ENCODE data around the gene MAST4. TPM values are rescaled to one million over a fixed set of nuclear protein-coding genes. Genes with fewer than 3 reads are reported as not detected.

MAST4 gene
- total and polyA plus RNA-seq, 2 of the 4 experiments (the other 2 are of a cell fraction): 4.8 to 6.8 TPM

DNA sequence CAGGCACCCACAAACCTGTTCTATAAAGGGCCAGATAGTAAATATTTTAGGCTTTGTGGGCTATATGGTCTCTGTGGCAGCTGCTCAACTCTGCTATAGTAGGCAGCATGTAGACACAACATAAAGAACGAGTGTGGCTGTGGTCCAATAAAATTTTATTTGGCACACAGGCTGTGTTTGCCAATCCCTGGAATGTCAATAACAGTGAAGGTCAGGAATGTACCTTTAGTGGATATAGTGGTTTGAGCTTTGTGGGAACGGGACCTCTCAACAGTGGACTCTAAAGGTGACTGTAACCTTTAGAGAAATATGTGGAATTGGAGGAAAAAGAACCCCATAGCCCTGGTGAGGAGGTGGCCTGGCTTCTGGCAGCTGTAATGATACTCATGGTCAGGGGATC is 145.2 kb downstream of the MAST4 start:
- no peak overlapping the region for H3K9ac ChIP-seq (ENCODE audit: low read depth, low read length)
- no peak overlapping the region for H3K23ac ChIP-seq (ENCODE audit: low read depth, low read length)
- no peak overlapping the region for H3K4me3 ChIP-seq (ENCODE audit: insufficient read depth, low read depth, low read length)
- no peak overlapping the region for H2BK20ac ChIP-seq (ENCODE audit: low read depth, low read length)
- H4K20me1 ChIP-seq (ENCODE audit: insufficient read depth, low read length): no peaks in the 10 kb centered on the region
- no peak overlapping the region for H3K14ac ChIP-seq (replicated peaks; ENCODE audit: low read depth, low read length)
- H2BK5ac ChIP-seq (ENCODE audit: low read depth, low read length, poor library complexity, severe bottlenecking): no peak overlapping the region
- no peaks in the 10 kb centered on the region for H3K9me3 ChIP-seq (ENCODE audit: control insufficient read depth, insufficient read depth, low read length)
- H3K9me1 ChIP-seq (ENCODE audit: insufficient read depth, low read length): no peaks in the 10 kb centered on the region
- no peak overlapping the region for H2AK5ac ChIP-seq (ENCODE audit: low read depth, low read length)
- no TSS peak for BruUV-seq (replicated peaks)
- no peaks in the 10 kb centered on the region for H3K27me3 ChIP-seq (ENCODE audit: control insufficient read depth, insufficient read depth, low read length)
- H2BK120ac ChIP-seq (ENCODE audit: low read depth, low read length): no peak overlapping the region
- POLR2A ChIA-PET (ENCODE audit: unreplicated experiment): no interaction called here
- H3K79me1 ChIP-seq (ENCODE audit: low read depth in 1 of 2, low read length in 2 of 2): no peaks in the 10 kb centered on the region
- H3K4me2 ChIP-seq (ENCODE audit: low read depth, low read length): no peak overlapping the region
- H3K36me3 ChIP-seq (ENCODE audit: control insufficient read depth, insufficient read depth, low read length): no peaks in the 10 kb centered on the region
- DNase-seq (no peak), ATAC-seq (ENCODE audit: low read depth) (no peak)
- H2AK9ac ChIP-seq (replicated peaks; ENCODE audit: low read depth, low read length, poor library complexity): no peak overlapping the region
- no peak overlapping the region for H2BK15ac ChIP-seq (ENCODE audit: low read depth, low read length)
- no peak overlapping the region for H2AFZ ChIP-seq (replicated peaks; ENCODE audit: low read length, poor library complexity)
- TF ChIP-seq RAD21 (IDR thresholded peaks at IDR 0.05; ENCODE audit: low read length) (no peak), NFE2L2 (IDR thresholded peaks at IDR 0.05; ENCODE audit: low read depth, low read length) (no peak), BHLHE40 (IDR thresholded peaks at IDR 0.05; ENCODE audit: low read depth, low read length) (no peak), CEBPB (IDR thresholded peaks at IDR 0.05; ENCODE audit: low read depth, low read length) (no peak)
- TF ChIP-seq, protein P1, sequence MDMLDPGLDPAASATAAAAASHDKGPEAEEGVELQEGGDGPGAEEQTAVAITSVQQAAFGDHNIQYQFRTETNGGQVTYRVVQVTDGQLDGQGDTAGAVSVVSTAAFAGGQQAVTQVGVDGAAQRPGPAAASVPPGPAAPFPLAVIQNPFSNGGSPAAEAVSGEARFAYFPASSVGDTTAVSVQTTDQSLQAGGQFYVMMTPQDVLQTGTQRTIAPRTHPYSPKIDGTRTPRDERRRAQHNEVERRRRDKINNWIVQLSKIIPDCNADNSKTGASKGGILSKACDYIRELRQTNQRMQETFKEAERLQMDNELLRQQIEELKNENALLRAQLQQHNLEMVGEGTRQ (IDR thresholded peaks at IDR 0.05; ENCODE audit: low read depth, low read length): no peak
- H4K91ac ChIP-seq (ENCODE audit: insufficient read depth, low read depth, low read length): no peak overlapping the region
- dilution Hi-C loops (cut with HindIII; ENCODE audit: low sequenced_read_pairs, unreplicated experiment): no loop called here
- no peak overlapping the region for H4K8ac ChIP-seq (ENCODE audit: low read depth in 2 of 2, low read length in 2 of 2)
- H3K18ac ChIP-seq (ENCODE audit: low read depth, low read length): no peak overlapping the region
- H3K4ac ChIP-seq (ENCODE audit: low read depth, low read length): no peak overlapping the region
- 25% methylated on average over 1 of the region's 2 CpGs; no CpG with 5 or more reads in 1 of the 2 experiments for whole genome bisulfite sequencing, 2 experiments (ENCODE audit: extremely low coverage in 2 of 2, insufficient read length in 1 of 2)
- no peaks in the 10 kb centered on the region for H3K4me1 ChIP-seq (ENCODE audit: control insufficient read depth, insufficient read depth, low read length)
- in situ Hi-C loops (cut with MboI; ENCODE audit: low sequenced_read_pairs): no loop called here
- CTCF ChIA-PET: interaction anchor here (0.7 kb wide), 1 partner anchor 22 kb away, joined by 3 read pairs; no protein-coding TSS in a partner anchor
- no peak overlapping the region for H3K56ac ChIP-seq (ENCODE audit: extremely low read depth, insufficient read depth, low read length)
- no peak overlapping the region for H3K27ac ChIP-seq (ENCODE audit: insufficient read depth, low read length)
- intact Hi-C loops (cut with micrococcal nuclease): no loop called here
- no peak overlapping the region for H4K5ac ChIP-seq (ENCODE audit: low read depth, low read length)

Data from IMR-90 (cell line).